GM12878 (cell line): ENCODE data around the gene GUCA2A. TPM values are rescaled to one million over a fixed set of nuclear protein-coding genes. Genes with fewer than 3 reads are reported as not detected.

Source experiments
- ATAC-seq: fragments of 200-7000 bp; cut with Tn5 transposase; 3 replicates; pipeline ENCODE4 v1.9.1; 2020; ENCODE audit warnings: mild to moderate bottlenecking, moderate library complexity
- BruUV-seq: library from RNA; stranded (reverse); fragments of 400-500 nt; replicated peaks from 2 replicates; lab custom pipeline; 2021; lab: Mats Ljungman, UMichigan
- CTCF ChIA-PET: fragments of 300-600 bp; sonication (Branson Sonifier 250); formaldehyde crosslinking; extraction: SDS; loops from one replicate; lab custom pipeline; 2021; ENCODE audit warnings: inconsistent platforms; lab: Yijun Ruan, JAX
- POLR2A ChIA-PET: fragments of 350-600 bp; formaldehyde crosslinking; extraction: SDS; loops from one replicate; lab custom pipeline; 2021; ENCODE audit warnings: inconsistent platforms; lab: Charles Lee
- RAD21 ChIA-PET: fragments of 300-600 bp; sonication (Branson Sonifier 250); formaldehyde crosslinking; loops from one replicate; lab custom pipeline; 2023; ENCODE audit warnings: antibody characterized with exemption; ENCODE audit not compliant: unreplicated experiment; lab: Charles Lee
- SMC1A ChIA-PET: fragments of 300-600 bp; sonication (Branson Sonifier 250); formaldehyde crosslinking; loops from one replicate; lab custom pipeline; 2023; ENCODE audit not compliant: unreplicated experiment, uncharacterized antibody; lab: Charles Lee
- DNase-seq: peaks from one replicate; pipeline ENCODE4 v3.0.0-alpha.2; 2011; ENCODE audit warnings: low read depth, low spot score
- FAIRE-seq: peaks from 3 replicates; lab custom pipeline; 2011; peaks lifted over from hg19 to GRCh38; lab: Jason Lieb, UNC
- H2AFZ ChIP-seq: 2 replicates; pipeline ENCODE4 v1.6.0; 2011; ENCODE audit warnings: low read depth, low read length, control low read depth; ENCODE audit not compliant: control insufficient read depth
- H3K27ac ChIP-seq: 2 replicates; pipeline ENCODE4 v1.5.1; 2011; ENCODE audit warnings: control low read depth; ENCODE audit not compliant: control insufficient read depth, insufficient read depth
- H3K27me3 ChIP-seq, 2 experiments: replicated peaks in 1 of 2; 2 replicates each; pipeline versions ENCODE4 v1.6.0 to v1.6.1; 2011; ENCODE audit warnings: low read length in 1 of 2; ENCODE audit not compliant: control insufficient read depth in 2 of 2, insufficient read depth in 2 of 2
- H3K36me3 ChIP-seq, 2 experiments: 2 replicates each; pipeline ENCODE4 v1.5.1; 2011; ENCODE audit warnings: low read length in 1 of 2; ENCODE audit not compliant: control insufficient read depth in 2 of 2, insufficient read depth in 2 of 2
- H3K4me1 ChIP-seq: 2 replicates; pipeline ENCODE4 v1.6.1; 2011; ENCODE audit warnings: mild to moderate bottlenecking, low read length, moderate library complexity, mixed read lengths; ENCODE audit not compliant: control insufficient read depth, insufficient read depth
- H3K4me2 ChIP-seq: 2 replicates; pipeline ENCODE4 v1.6.0; 2011; ENCODE audit warnings: control low read depth; ENCODE audit not compliant: control insufficient read depth, insufficient read depth
- H3K4me3 ChIP-seq: fragments of 200-600 bp; sonication (generic); 2 replicates; pipeline ENCODE4 v1.5.1; 2016
- H3K79me2 ChIP-seq: 2 replicates; pipeline ENCODE4 v1.6.0; 2011; ENCODE audit warnings: low read length; ENCODE audit not compliant: control insufficient read depth, insufficient read depth
- H3K9ac ChIP-seq: 2 replicates; pipeline ENCODE4 v1.8.0; 2011; ENCODE audit warnings: low read length, control low read depth, mixed read lengths; ENCODE audit not compliant: control insufficient read depth, insufficient read depth
- H3K9me3 ChIP-seq: replicated peaks from 3 replicates; pipeline ENCODE4 v1.5.1; 2011; ENCODE audit warnings: mild to moderate bottlenecking, low read length; ENCODE audit not compliant: control insufficient read depth, insufficient read depth
- H4K20me1 ChIP-seq: 2 replicates; pipeline ENCODE4 v1.6.0; 2011; ENCODE audit not compliant: control insufficient read depth, insufficient read depth
- CREM ChIP-seq: IDR thresholded peaks from 2 replicates; pipeline ENCODE4 v1.6.1; 2014; ENCODE audit warnings: antibody characterized with exemption, low read depth
- CTCF ChIP-seq, 3 experiments: IDR thresholded peaks in 2 of 3; conservative IDR thresholded peaks in 1 of 3; 2 replicates each; pipeline ENCODE4 v1.5.1; 2011; ENCODE audit warnings: low read depth in 3 of 3, low read length in 3 of 3, mild to moderate bottlenecking in 3 of 3, control low read depth in 2 of 3, moderate library complexity in 2 of 3, inconsistent platforms in 1 of 3, mixed read lengths in 1 of 3; ENCODE audit not compliant: control insufficient read depth in 2 of 3, insufficient read depth in 1 of 3; ENCODE audit errors: extremely low read depth in 1 of 3
- NKRF ChIP-seq: fragments of 450-650 bp; conservative IDR thresholded peaks from 2 replicates; pipeline ENCODE4 v1.6.1; 2017; ENCODE audit warnings: mild to moderate bottlenecking, moderate library complexity
- NR2C1 ChIP-seq: fragments of 450-650 bp; IDR thresholded peaks from 2 replicates; pipeline ENCODE4 v1.6.1; 2017; ENCODE audit warnings: antibody characterized with exemption, mild to moderate bottlenecking, moderate library complexity
- PBX3 ChIP-seq: IDR thresholded peaks from 2 replicates; pipeline ENCODE4 v1.6.1; 2011; ENCODE audit warnings: mild to moderate bottlenecking, low read depth, low read length, moderate library complexity; ENCODE audit not compliant: insufficient replicate concordance
- RELA ChIP-seq: fragments of 450-650 bp; IDR thresholded peaks from 2 replicates; pipeline ENCODE4 v1.8.0; 2014; ENCODE audit warnings: borderline replicate concordance; ENCODE audit not compliant: partially characterized antibody
- RELB ChIP-seq: fragments of 450-650 bp; IDR thresholded peaks from 2 replicates; pipeline ENCODE4 v1.6.1; 2017; ENCODE audit warnings: low read depth, mild to moderate bottlenecking, moderate library complexity
- SPI1 ChIP-seq: IDR thresholded peaks from 2 replicates; pipeline ENCODE4 v1.6.1; 2011; ENCODE audit warnings: low read depth, mild to moderate bottlenecking, low read length, moderate library complexity, borderline replicate concordance; ENCODE audit not compliant: insufficient read depth
- SREBF1 ChIP-seq: IDR thresholded peaks from 2 replicates; pipeline ENCODE4 v1.6.1; 2012; ENCODE audit warnings: mild to moderate bottlenecking, low read length
- WGBS: methylation state at CpG from one replicate; pipeline ENCODE4 v1.1.6; 2016; ENCODE audit warnings: low lambda C conversion rate; ENCODE audit not compliant: insufficient replicate concordance, insufficient coverage; ENCODE audit errors: missing lambda C conversion rate; 5-methylcytosine and 5-hydroxymethylcytosine counted together
- in situ Hi-C: fragments of 300-500 bp; cut with MboI; formaldehyde crosslinking; loops from 9 replicates; pipeline ENCODE4 v1.14.3; 2018; ENCODE audit warnings: mixed read lengths
- intact Hi-C: fragments of 100-400 bp; cut with micrococcal nuclease; formaldehyde crosslinking; loops from one replicate; pipeline ENCODE4 v1.14.2; 2022; ENCODE audit not compliant: unreplicated experiment
- polyA plus RNA-seq, 11 experiments: library from polyadenylated mRNA; depleted of rRNA in 4 of 11; unstranded in 6 of 11; stranded (reverse) in 5 of 11; fragments of >200 nt; fragmentation: Nextera tagmentation in 4 of 11; fragmentation: Illumina TruSeq in 1 of 11; extraction: Ambion mirVana in 4 of 11; extraction: Trizol in 1 of 11; gene quantifications; 1 replicate in 1 of 11; 2 replicates in 10 of 11; pipeline versions ENCODE4 v1.2.1 to v1.2.3, GENCODE V29; 2011 to 2016; ENCODE audit warnings: inconsistent platforms in 2 of 11, missing spikeins in 2 of 11, low read depth in 1 of 11
- total RNA-seq, 4 experiments: library from RNA; depleted of rRNA in 3 of 4; stranded (reverse); fragments of >200 nt in 3 of 4; fragmentation: Illumina TruSeq in 1 of 4; extraction: Trizol in 1 of 4; gene quantifications; 2 replicates each; pipeline versions ENCODE4 v1.2.1 to v1.2.3, GENCODE V29; 2013 to 2021
- TF ChIP-seq, protein P1 (sequence below): IDR thresholded peaks from 2 replicates; pipeline ENCODE4 v1.6.1; 2012; ENCODE audit warnings: improper control_type of control experiment, low read depth, low read length; ENCODE audit not compliant: insufficient replicate concordance

The GUCA2A gene
- total and polyA plus RNA-seq, 10 of the 15 experiments (the other 5 are each of a cell fraction or from before 2014, with no cell fraction given): not detected

- TF ChIP-seq CTCF (IDR thresholded peaks at IDR 0.05 in 2 of 3, conservative IDR thresholded peaks at IDR 0.05 in 1 of 3; ENCODE audit: control insufficient read depth in 2 of 3, extremely low read depth in 1 of 3, insufficient read depth in 1 of 3, low read depth in 3 of 3, low read length in 3 of 3): no peak
- no peak for TF ChIP-seq NKRF
- no peak for TF ChIP-seq RELA
- TF ChIP-seq SPI1: no peak
Observed at GRCh38 chr1:42154685-42155084, 9.9 kb downstream of the GUCA2A start (continued).

GRCh38 chr1:42153624-42154023 is 10.9 kb downstream of the GUCA2A start:
- intact Hi-C loops: no loop called here
- H3K27me3 ChIP-seq: no peaks in the 10 kb centered on the region
- FAIRE-seq: no peak
- no peak overlapping the region for H3K4me2 ChIP-seq
- H3K9ac ChIP-seq: no peak overlapping the region
- no peak for DNase-seq
- no peaks in the 10 kb centered on the region for H3K9me3 ChIP-seq
- no TSS peak for BruUV-seq
- H4K20me1 ChIP-seq: no peaks in the 10 kb centered on the region
- no peak overlapping the region for H3K4me3 ChIP-seq
- ChIA-PET SMC1A (no interaction called here), RAD21 (no interaction called here), POLR2A (no interaction called here), CTCF (interaction anchor here (0.9 kb wide), 1 partner anchor 20 kb away, joined by 3 read pairs; no protein-coding TSS in a partner anchor)
- no peak overlapping the region for H3K27ac ChIP-seq
- no peaks in the 10 kb centered on the region for H3K79me2 ChIP-seq
- no peaks in the 10 kb centered on the region for H3K4me1 ChIP-seq
- H2AFZ ChIP-seq: no peak overlapping the region
- WGBS: 40% methylated on average over 6 of the region's 6 CpGs
- in situ Hi-C loops: no loop called here
- no peak for ATAC-seq
- H3K36me3 ChIP-seq: no peaks in the 10 kb centered on the region
- no peak for TF ChIP-seq RELB
- TF ChIP-seq CREM: no peak
- TF ChIP-seq SREBF1: no peak
- TF ChIP-seq, protein P1, sequence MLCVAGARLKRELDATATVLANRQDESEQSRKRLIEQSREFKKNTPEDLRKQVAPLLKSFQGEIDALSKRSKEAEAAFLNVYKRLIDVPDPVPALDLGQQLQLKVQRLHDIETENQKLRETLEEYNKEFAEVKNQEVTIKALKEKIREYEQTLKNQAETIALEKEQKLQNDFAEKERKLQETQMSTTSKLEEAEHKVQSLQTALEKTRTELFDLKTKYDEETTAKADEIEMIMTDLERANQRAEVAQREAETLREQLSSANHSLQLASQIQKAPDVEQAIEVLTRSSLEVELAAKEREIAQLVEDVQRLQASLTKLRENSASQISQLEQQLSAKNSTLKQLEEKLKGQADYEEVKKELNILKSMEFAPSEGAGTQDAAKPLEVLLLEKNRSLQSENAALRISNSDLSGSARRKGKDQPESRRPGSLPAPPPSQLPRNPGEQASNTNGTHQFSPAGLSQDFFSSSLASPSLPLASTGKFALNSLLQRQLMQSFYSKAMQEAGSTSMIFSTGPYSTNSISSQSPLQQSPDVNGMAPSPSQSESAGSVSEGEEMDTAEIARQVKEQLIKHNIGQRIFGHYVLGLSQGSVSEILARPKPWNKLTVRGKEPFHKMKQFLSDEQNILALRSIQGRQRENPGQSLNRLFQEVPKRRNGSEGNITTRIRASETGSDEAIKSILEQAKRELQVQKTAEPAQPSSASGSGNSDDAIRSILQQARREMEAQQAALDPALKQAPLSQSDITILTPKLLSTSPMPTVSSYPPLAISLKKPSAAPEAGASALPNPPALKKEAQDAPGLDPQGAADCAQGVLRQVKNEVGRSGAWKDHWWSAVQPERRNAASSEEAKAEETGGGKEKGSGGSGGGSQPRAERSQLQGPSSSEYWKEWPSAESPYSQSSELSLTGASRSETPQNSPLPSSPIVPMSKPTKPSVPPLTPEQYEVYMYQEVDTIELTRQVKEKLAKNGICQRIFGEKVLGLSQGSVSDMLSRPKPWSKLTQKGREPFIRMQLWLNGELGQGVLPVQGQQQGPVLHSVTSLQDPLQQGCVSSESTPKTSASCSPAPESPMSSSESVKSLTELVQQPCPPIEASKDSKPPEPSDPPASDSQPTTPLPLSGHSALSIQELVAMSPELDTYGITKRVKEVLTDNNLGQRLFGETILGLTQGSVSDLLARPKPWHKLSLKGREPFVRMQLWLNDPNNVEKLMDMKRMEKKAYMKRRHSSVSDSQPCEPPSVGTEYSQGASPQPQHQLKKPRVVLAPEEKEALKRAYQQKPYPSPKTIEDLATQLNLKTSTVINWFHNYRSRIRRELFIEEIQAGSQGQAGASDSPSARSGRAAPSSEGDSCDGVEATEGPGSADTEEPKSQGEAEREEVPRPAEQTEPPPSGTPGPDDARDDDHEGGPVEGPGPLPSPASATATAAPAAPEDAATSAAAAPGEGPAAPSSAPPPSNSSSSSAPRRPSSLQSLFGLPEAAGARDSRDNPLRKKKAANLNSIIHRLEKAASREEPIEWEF: no peak
- TF ChIP-seq NR2C1: no peak
- TF ChIP-seq PBX3: no peak
